HG02970 (cell line): ENCODE measurements around the gene DGCR2.
A peak's percentile ranks its signal among the peaks of the same experiment; 100 is the strongest.
"Not testable (repeated sequence)": the region's sequence is repeated elsewhere in the genome, so short reads cannot be mapped to it uniquely, and the experiment has no call there.

Source experiments
- ATAC-seq: cut with Tn5 transposase; IDR thresholded peaks from one replicate; pipeline ENCODE4 v1.9.1; 2021; ENCODE audit warnings: mild to moderate bottlenecking, moderate library complexity, moderate number of reproducible peaks; ENCODE audit not compliant: unreplicated experiment, low FRiP score

The DGCR2 gene

DNA sequence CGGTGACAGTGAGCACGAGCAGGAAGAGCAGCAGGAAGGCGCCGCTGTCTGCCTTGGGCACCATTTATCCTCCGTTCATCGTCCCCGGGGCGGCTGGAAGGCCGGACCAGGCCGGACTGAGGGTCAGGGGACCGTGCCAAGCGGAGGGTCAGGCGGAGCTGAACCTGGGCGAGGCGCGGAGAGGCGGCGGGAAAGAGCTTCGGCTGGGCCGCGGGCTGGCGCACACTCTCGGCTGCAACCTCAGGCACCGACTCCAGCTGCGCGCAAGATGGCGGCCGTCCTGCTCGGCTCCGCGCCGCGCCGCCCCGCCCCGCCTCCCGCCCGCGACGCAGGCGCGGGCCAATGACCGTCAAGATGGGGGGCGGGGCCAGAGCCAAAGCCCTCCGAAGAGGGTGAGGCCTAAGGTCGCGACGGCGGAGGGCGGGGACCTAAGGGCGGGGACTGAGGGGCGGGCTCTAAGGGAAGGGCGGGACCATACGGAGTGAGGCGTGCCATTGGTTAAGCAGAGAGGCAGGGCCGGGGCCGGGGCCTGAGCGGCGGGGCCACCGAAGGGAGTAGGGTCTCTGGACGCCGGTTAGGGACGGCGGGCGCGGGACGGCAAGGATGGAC lies at the start of gene DGCR2:
TSS of gene DGCR2 (minus strand) at position 270 of the 609 bp plus-strand sequence. CDS start at position 64, 206 bp downstream.
- ATAC-seq: peak; percentile 76

DNA sequence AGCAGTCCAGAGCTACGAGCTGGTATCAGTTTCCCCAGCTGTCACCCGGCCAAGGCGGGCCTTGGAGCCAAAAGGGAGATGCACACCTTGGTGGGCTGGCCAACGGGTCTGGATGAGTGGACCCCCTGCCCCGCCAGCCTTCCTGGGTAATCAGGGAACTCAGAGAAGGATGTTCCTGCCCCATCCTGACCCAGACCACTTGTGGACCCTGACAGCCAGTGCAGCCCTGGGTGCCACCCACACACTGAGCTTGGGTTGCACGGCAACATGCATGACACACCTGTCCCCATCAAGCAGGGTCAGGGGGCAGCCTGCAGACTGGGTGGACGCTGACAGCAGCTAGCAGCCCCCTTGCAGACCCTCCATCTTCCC lies 47.7 kb upstream of the DGCR2 start:
- ATAC-seq: no peak

DNA sequence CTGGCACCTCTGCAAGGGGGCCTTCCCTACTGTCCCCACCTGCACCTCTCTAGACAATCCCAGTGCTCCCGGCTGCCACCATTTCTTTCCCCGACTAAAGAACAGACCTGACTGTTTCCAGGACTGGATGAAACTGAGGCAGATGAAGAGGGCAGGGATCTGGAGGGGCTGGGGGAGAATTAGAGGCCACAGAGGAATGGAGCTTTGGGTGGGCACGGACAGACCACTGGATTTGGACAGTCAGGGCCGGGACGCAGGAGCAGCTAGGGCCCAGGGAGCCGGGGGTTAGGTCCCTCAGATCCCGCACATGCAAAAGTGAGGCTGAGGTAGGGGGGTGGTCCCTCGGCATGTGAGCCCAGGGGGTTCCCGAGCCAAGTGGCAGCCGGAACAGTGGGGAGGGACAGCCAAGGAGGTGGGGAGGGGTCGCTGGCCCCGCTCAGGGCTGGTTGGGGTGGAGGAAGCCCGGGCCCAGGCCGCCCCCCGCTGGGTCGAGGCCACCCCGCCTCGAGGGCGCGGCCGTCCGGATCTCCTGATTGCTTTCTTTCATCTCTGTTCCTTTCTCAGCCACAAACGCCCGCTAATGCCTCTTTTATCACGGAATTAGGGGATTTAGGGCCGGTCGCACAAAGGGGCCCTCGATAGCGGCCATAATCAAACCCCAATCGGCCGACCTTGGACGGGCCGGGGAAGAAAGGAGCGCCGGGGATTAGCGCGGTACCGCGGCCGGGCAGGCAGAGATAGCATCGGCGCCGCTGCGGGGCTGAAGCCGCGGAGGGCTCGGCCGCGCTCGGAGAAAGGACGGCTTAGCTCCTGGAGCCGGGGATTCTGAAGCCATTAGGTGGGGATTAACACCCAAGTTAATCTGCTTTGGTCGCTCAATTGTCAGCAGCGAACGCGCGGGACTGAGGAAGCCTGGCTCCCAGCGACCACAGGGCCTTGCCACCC lies 47.1 kb upstream of the DGCR2 start:
- no peak for ATAC-seq

GRCh38 chr22:19168088-19168890 lies 46.1 kb upstream of the DGCR2 start:
- no peak for ATAC-seq

- no peak for ATAC-seq
Observed at GRCh38 chr22:19167106-19167869, 45.1 kb upstream of the DGCR2 start.

GRCh38 chr22:19166421-19166820 lies 44.2 kb upstream of the DGCR2 start:
- ATAC-seq: no peak

DNA sequence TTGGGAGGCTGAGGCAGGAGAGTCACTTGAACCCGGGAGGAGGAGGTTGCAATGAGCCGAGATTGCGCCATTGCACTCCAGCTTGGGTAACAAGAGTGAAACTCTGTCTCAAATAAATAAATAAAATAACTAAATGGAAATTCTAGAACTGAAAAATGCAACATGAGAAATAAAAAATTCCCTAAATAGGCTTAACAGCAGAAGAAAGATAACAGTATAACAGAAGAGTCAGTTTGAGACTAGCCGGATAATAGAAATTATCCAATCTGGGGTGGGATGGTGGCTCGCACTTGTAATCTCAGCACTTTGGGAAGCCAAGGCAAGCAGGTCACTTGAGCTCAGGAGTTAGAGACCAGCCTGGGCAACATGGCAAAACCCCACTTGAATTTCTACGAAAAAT lies 42.2 kb upstream of the DGCR2 start:
- no peak for ATAC-seq

DNA sequence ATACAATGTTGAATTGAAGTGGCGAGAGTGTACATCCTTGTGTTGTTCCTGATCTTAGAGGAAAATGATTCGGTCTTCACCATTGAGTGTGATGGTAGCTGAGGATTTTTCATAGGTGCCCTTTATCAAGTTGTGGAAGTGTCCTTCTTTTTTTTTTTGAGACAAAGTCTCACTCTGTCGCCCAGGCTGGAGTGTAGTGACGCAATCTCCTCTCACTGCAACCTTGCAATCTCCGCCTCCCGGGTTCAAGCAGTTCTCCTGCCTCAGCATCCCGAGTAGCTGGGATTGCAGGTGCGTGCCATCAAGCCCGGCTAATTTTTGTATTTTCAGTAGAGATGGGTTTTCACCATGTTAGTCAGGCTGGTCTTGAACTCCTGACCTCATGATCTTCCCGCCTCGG lies 36.4 kb upstream of the DGCR2 start:
- ATAC-seq: not testable (repeated sequence)

GRCh38 chr22:19156109-19156508 lies 33.9 kb upstream of the DGCR2 start:
- not testable (repeated sequence) for ATAC-seq

DNA sequence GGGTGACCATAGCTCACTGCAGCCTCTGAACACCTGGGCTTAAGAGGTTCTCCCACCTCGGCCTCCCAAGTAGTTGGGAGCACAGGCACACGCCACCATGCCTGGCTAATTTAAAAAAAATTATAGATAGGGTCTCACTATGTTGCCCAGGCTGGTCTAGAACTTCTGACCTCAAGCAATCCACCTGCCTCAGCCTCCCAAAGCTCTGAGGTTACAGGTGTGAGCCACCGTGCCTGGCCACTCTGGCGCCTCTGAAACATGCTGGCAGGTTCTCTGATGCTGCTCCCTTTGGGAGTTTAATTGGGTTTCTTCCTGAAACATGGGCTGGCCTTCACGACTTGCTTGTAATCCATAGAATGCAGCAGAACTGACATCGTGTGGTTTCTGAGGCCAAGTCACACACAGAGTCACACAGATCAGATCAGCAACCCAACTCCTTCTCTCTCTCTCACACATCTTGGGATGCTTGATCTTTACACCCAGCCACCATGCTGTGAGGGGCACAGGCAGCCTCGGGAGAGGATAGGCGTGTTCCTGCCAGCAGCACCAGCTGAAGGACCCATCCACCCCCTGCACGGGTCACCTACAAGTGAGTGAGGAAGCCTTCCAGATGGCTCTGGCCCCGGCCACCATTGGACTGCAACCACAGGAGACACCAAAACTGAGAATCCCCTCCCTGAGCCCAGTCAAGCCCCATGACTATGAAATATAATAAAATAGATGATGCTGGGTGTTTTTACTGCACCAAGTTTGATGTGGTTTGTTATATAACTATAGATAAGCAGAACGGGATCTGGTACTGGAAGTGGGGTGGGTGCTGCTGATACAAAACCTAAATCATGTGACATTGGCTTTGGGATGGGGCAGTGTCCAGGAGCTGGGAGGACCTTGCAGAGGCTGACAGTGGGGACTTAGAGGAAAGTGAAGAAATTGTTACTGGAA lies 31.0 kb upstream of the DGCR2 start:
- no peak for ATAC-seq

GRCh38 chr22:19151329-19152191 lies 29.3 kb upstream of the DGCR2 start:
- no peak for ATAC-seq

DNA sequence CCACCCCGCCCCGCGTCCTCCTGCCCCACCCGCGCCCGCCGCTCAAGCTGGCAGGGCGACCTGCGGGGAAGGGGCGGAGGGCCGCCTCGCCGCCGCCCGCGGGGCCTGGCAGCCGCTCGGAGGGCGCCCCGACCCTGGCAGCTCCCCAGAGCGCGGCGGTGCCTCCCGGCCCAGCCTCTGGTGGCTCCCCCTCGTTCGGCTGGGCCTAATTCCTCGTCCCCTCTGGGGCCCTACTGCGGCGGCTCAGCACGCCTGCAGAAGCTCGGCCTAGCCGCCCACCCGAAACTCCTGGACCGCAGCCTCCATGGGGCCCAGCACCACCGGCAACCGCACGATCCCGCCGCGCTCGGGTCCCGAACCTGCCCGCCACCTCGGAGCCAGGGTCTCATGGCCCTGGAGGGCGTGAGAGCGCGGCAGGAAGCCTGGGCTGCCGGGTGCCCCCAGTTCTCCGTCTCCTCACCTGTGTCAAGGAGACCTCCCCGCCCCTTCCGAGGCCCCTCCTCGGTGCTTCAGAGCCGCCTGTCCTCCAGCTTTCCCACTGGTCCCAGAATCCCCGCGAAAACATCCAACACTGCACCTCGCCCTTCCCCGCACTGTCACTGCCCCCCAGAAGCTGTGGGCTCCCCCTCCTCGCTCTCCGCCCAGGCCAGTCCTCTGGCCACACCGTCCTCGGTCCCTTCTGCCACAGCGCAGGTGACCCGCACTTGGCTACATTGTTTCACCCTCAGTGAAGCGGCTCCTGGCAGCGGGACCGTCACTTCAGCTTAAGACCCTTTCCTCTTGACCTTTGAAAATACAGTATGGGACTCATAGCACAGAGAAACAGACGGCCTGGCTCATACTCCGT lies 28.5 kb upstream of the DGCR2 start:
- no peak for ATAC-seq

GRCh38 chr22:19149991-19150390 lies 27.8 kb upstream of the DGCR2 start, which contains the start of gene GSC2:
TSS of gene GSC2 (minus strand) at chr22:19150292. CDS start at chr22:19150283, 9 bp downstream.
- no peak for ATAC-seq

DNA sequence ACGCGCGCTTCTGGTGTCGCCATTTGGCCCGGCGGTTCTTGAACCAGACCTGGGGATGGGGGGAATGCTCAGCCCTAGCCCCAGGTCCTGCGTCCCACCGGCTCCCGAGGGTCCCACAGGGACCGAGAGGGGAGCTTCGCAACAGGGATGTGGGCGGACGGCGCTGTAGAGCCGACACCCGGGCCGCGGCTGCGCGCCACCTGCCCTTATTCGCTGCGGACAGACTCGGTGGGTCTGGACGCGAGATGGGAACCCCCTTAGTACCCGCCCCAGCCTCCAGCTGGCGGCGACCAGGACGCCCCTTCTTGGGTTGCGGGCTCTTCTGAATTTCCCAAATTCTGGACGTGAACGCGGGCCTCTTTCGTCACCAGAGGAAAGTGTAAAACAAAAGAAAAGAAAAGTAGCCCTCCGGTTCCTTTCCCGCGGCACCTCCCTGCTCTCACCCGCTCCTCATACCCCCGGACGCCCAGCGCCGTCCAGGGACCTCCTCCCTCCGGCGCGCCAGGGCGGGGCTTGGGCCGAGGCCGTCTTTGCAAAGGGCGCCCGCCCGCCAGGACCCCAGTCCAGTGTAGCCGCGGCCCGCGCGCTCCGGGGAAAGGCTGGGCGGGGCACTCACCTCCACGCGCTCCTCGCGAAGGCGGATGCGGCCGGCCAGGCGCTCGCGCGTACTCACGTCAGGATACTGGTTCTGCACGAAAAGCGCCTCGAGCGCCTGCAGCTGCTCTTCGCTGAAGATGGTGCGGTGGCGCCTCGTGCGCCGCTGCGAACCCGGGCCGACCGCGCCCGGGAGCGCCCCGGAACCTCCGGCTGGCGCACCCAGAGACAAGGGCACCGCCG lies 27.1 kb upstream of the DGCR2 start:
- ATAC-seq: no peak

GRCh38 chr22:19148417-19149046 lies 26.3 kb upstream of the DGCR2 start:
- no peak for ATAC-seq

DNA sequence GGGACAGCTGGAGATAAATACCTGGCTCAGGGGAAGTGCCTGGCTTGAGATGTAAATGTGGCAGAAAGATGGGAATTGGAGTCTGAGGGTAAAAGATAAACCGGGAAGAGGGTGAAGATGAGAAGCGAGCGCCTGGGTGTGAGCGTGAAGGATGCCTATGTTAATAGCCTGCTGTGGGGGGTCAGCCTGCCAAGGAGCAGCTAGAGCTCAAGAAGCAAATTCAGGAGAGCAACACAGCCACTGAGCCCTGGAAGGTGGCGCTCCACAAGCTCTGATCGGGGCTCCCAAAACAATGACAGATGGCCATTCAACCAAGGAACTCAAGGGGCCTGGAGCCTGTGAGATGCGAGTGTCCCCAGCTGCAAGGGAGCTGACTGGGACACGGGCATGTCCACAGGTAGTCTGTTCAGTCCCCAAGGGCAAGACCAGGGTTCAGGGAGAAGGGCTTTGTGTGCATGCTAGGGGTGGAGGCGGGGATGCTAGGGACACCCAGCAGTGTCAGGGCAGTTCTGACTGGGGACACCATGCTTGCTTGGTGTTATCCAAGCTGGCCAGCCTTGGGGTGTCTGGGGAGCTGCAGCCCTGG lies 25.1 kb upstream of the DGCR2 start:
- ATAC-seq: no peak
